Mesenchymal stem cell (in vitro differentiated cells and primary cell): ENCODE results near the gene CEP85.

Experiments
- DNase-seq: peaks from one replicate; pipeline ENCODE4 v3.0.0-alpha.2; 2013
- H2AFZ ChIP-seq: one replicate; pipeline ENCODE4 v1.6.1; 2013; ENCODE audit warnings: low read depth, mild to moderate bottlenecking, control low read depth, inconsistent platforms, low read length, moderate library complexity
- H2AK5ac ChIP-seq: 2 replicates; pipeline ENCODE4 v1.6.1; 2013; ENCODE audit warnings: low read length, moderate library complexity, mild to moderate bottlenecking, inconsistent platforms; ENCODE audit not compliant: severe bottlenecking
- H2BK120ac ChIP-seq: one replicate; pipeline ENCODE4 v1.6.1; 2013; ENCODE audit warnings: low read depth, mild to moderate bottlenecking, inconsistent platforms, low read length, moderate library complexity
- H2BK12ac ChIP-seq, 2 experiments: one replicate each; pipeline ENCODE4 v1.6.1; 2013; ENCODE audit warnings: inconsistent platforms in 2 of 2, low read length in 2 of 2, mild to moderate bottlenecking in 2 of 2, moderate library complexity in 2 of 2, control low read depth in 1 of 2
- H2BK15ac ChIP-seq: one replicate; pipeline ENCODE4 v1.6.1; 2013; ENCODE audit warnings: mild to moderate bottlenecking, low read depth, inconsistent platforms; ENCODE audit not compliant: poor library complexity, severe bottlenecking
- H2BK5ac ChIP-seq: 2 replicates; pipeline ENCODE4 v1.6.1; 2013; ENCODE audit warnings: low read depth, mild to moderate bottlenecking, low read length, control low read depth, inconsistent platforms; ENCODE audit not compliant: poor library complexity, severe bottlenecking
- H3K14ac ChIP-seq, 2 experiments: one replicate each; pipeline ENCODE4 v1.6.1; 2013; ENCODE audit warnings: inconsistent platforms in 2 of 2, low read length in 2 of 2, control low read depth in 1 of 2, mild to moderate bottlenecking in 1 of 2, moderate library complexity in 1 of 2
- H3K18ac ChIP-seq, 2 experiments: one replicate each; pipeline ENCODE4 v1.6.1; 2013; ENCODE audit warnings: inconsistent platforms in 2 of 2, low read length in 2 of 2, control low read depth in 1 of 2, low read depth in 1 of 2, mild to moderate bottlenecking in 1 of 2
- H3K23ac ChIP-seq, 2 experiments: one replicate each; pipeline ENCODE4 v1.6.1; 2013; ENCODE audit warnings: inconsistent platforms in 2 of 2, low read length in 2 of 2, mild to moderate bottlenecking in 2 of 2, moderate library complexity in 2 of 2, control low read depth in 1 of 2
- H3K27ac ChIP-seq: 2 replicates; pipeline ENCODE4 v1.5.1; 2013; ENCODE audit warnings: mild to moderate bottlenecking, moderate library complexity, low read length, control low read depth, inconsistent platforms; ENCODE audit not compliant: poor library complexity, severe bottlenecking
- H3K27me3 ChIP-seq, 2 experiments: 2 replicates each; pipeline versions ENCODE4 v1.6.1 to v1.7.0; 2013; ENCODE audit warnings: low read length in 2 of 2, mild to moderate bottlenecking in 2 of 2, moderate library complexity in 2 of 2, control low read depth in 1 of 2, inconsistent platforms in 1 of 2; ENCODE audit not compliant: control insufficient read depth in 1 of 2, insufficient read depth in 1 of 2
- H3K36me3 ChIP-seq, 2 experiments: 2 replicates each; pipeline versions ENCODE4 v1.6.1 to v1.7.0; 2013; ENCODE audit warnings: low read length in 2 of 2, control low read depth in 1 of 2, inconsistent platforms in 1 of 2, low read depth in 1 of 2, mild to moderate bottlenecking in 1 of 2; ENCODE audit not compliant: insufficient read depth in 2 of 2, control insufficient read depth in 1 of 2
- H3K4ac ChIP-seq, 2 experiments: one replicate each; pipeline ENCODE4 v1.6.1; 2013; ENCODE audit warnings: inconsistent platforms in 2 of 2, low read length in 2 of 2, mild to moderate bottlenecking in 2 of 2, moderate library complexity in 2 of 2, control low read depth in 1 of 2, low read depth in 1 of 2
- H3K4me1 ChIP-seq: 2 replicates; pipeline ENCODE4 v1.6.1; 2013; ENCODE audit warnings: low read depth, low read length, control low read depth; ENCODE audit not compliant: control insufficient read depth, insufficient read depth
- H3K4me2 ChIP-seq: 2 replicates; pipeline ENCODE4 v1.6.1; 2013; ENCODE audit warnings: low read length, mild to moderate bottlenecking, inconsistent platforms; ENCODE audit not compliant: poor library complexity, severe bottlenecking
- H3K4me3 ChIP-seq, 2 experiments: 2 replicates each; pipeline versions ENCODE4 v1.5.1 to v1.7.0; 2013; ENCODE audit warnings: low read length in 2 of 2, mild to moderate bottlenecking in 2 of 2, control low read depth in 1 of 2, low read depth in 1 of 2; ENCODE audit not compliant: insufficient read depth in 1 of 2
- H3K79me1 ChIP-seq: replicated peaks from 2 replicates; pipeline ENCODE4 v1.6.1; 2013; ENCODE audit warnings: mild to moderate bottlenecking, control low read depth, low read length, inconsistent platforms; ENCODE audit not compliant: poor library complexity, severe bottlenecking
- H3K9ac ChIP-seq: 2 replicates; pipeline ENCODE4 v1.7.0; 2013; ENCODE audit warnings: mild to moderate bottlenecking, low read length, moderate library complexity
- H3K9me3 ChIP-seq: 2 replicates; pipeline ENCODE4 v1.7.0; 2013; ENCODE audit warnings: mild to moderate bottlenecking, low read length; ENCODE audit not compliant: control insufficient read depth
- H4K8ac ChIP-seq: one replicate; pipeline ENCODE4 v1.6.1; 2013; ENCODE audit warnings: inconsistent platforms, mild to moderate bottlenecking, low read length, moderate library complexity
- H4K91ac ChIP-seq: one replicate; pipeline ENCODE4 v1.6.1; 2013; ENCODE audit warnings: mild to moderate bottlenecking, low read length, inconsistent platforms
- WGBS: methylation state at CpG from one replicate; pipeline ENCODE4 v1.1.7; 2013; ENCODE audit warnings: mixed read lengths; 5-methylcytosine and 5-hydroxymethylcytosine counted together

CEP85 gene

DNA sequence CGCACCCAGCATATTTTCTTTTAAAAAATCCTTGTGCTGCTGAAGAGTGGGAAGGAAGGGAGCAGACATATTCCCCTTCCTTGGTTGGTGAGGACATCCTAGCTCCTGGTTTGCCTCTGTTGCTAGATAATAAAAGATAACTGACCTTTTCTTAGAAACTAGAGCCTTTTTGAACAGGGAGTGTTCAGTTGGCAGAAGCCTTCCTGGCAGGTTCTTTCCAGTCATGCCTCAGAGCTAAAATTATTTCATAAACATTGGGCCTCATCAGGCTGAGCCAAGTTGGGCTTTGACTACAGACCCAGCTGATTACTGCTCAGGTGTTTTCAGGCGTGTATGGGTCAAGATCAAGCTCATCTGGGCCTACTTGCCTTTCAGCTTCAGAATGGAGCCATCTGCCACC, 23.2 kb downstream of the CEP85 start:
- WGBS, result 95% methylated on average over 2 of the region's 2 CpGs
- H3K9me3 ChIP-seq, result no peaks in the 10 kb centered on the region
- no peak overlapping the region for H2BK12ac ChIP-seq
- H3K27me3 ChIP-seq, result no peaks in the 10 kb centered on the region
- no peak overlapping the region for H3K9ac ChIP-seq
- H3K27ac ChIP-seq, result no peak overlapping the region
- no peak overlapping the region for H3K4ac ChIP-seq
- no peak overlapping the region for H2AFZ ChIP-seq
- H2BK120ac ChIP-seq, result no peak overlapping the region
- H3K36me3 ChIP-seq, result peaks cover 31 to 46% of the 10 kb centered on the region in 2 experiments
- H3K4me2 ChIP-seq, result no peak overlapping the region
- H3K79me1 ChIP-seq, result peaks cover 25% of the 10 kb centered on the region
- peak overlapping the region in 1 of 2 experiments; percentile 41 for H3K14ac ChIP-seq
- peak overlapping the region; percentile 22 for H4K8ac ChIP-seq
- no peak overlapping the region for H3K4me3 ChIP-seq
- no peak for DNase-seq
- H4K91ac ChIP-seq, result no peak overlapping the region
- H2AK5ac ChIP-seq, result no peak overlapping the region
- H3K23ac ChIP-seq, result no peak overlapping the region
- H3K18ac ChIP-seq, result no peak overlapping the region
- no peak overlapping the region for H2BK15ac ChIP-seq
- H3K4me1 ChIP-seq, result no peaks in the 10 kb centered on the region
- no peak overlapping the region for H2BK5ac ChIP-seq

DNA sequence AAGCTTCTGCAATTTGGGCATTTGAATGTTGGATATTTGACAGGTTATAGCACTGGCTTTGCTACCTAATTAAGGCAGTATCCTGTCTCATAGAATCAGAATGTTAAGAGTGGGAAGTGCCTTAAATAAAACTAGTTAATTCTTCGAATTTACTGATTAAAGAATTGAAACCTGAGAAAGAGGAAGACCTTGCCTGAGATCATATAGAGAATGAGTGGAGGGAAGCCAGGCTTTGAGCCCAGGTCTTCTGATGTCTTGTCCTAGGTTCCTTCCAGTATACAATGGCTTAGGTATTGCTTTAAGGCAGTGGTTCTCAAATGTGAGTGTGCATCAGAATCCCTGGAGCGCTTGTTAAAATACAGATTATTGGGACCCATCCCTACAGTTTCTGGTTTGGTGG, 25.0 kb downstream of the CEP85 start:
- no peak overlapping the region for H3K4ac ChIP-seq
- H3K36me3 ChIP-seq, result peaks cover 35 to 59% of the 10 kb centered on the region in 2 experiments
- WGBS, result 97% methylated on average over 2 of the region's 2 CpGs
- H2AFZ ChIP-seq, result no peak overlapping the region
- H2BK12ac ChIP-seq, result no peak overlapping the region
- no peaks in the 10 kb centered on the region for H3K4me1 ChIP-seq
- H3K23ac ChIP-seq, result no peak overlapping the region
- no peaks in the 10 kb centered on the region for H3K9me3 ChIP-seq
- no peak overlapping the region for H3K9ac ChIP-seq
- H4K8ac ChIP-seq, result no peak overlapping the region
- no peak overlapping the region for H3K4me2 ChIP-seq
- H3K14ac ChIP-seq, result no peak overlapping the region
- no peak overlapping the region for H4K91ac ChIP-seq
- H2BK120ac ChIP-seq, result no peak overlapping the region
- no peaks in the 10 kb centered on the region for H3K27me3 ChIP-seq
- no peak overlapping the region for H3K4me3 ChIP-seq
- peaks cover 28% of the 10 kb centered on the region for H3K79me1 ChIP-seq
- H2BK15ac ChIP-seq, result no peak overlapping the region
- no peak overlapping the region for H2AK5ac ChIP-seq
- no peak overlapping the region for H2BK5ac ChIP-seq
- no peak overlapping the region for H3K27ac ChIP-seq
- no peak for DNase-seq
- no peak overlapping the region for H3K18ac ChIP-seq

DNA sequence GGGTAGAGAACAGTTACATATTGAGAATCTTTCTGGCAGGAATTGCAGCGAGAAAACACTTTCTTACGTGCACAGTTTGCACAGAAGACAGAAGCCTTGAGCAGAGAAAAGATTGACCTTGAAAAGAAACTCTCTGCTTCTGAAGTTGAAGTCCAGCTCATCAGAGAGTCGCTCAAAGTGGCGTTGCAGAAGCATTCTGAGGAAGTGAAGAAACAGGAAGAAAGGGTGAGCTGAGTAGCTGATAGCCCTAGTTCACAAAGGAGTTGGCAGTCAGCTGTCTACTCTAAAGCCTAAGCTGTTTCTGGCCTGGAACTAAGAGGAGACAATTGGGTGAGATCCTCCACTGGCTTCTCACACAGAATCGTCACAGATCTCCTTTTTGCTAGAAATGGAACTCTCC, 25.6 kb downstream of the CEP85 start:
- Histone ChIP-seq H3K9me3 (no peaks in the 10 kb centered on the region), H3K4ac (no peak overlapping the region), H2BK5ac (no peak overlapping the region), H3K4me1 (no peaks in the 10 kb centered on the region), H2AFZ (no peak overlapping the region), H3K36me3 (peaks cover 35 to 60% of the 10 kb centered on the region in 2 experiments), H3K23ac (no peak overlapping the region), H3K9ac (no peak overlapping the region), H3K14ac (no peak overlapping the region), H3K79me1 (peaks cover 23% of the 10 kb centered on the region), H3K4me2 (no peak overlapping the region), H3K27ac (no peak overlapping the region), H2BK15ac (no peak overlapping the region), H2BK120ac (no peak overlapping the region), H3K4me3 (no peak overlapping the region), H4K8ac (no peak overlapping the region), H4K91ac (no peak overlapping the region), H2BK12ac (no peak overlapping the region), H3K27me3 (no peaks in the 10 kb centered on the region), H2AK5ac (no peak overlapping the region), H3K18ac (no peak overlapping the region)
- 93% methylated on average over 5 of the region's 5 CpGs for WGBS
- no peak for DNase-seq

DNA sequence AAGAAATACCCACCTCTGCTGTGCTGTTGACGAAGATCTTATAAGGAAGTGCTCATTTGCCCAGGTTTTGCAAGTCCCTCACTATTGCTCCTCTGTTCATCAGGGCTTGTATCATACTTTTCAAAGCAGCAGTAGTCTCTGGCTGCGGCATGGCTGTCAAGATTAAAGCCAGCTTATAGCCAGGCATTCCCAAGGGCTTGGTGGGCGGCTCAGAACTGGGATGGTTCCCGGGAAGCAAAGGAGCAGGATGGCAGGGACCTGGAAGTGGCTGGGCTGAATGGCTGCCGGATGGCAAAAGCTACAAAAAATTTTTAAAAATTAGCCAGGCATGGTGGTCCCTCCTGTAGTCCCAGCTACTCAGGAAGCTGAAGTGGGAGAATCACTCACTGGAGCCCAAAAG, 29.2 kb downstream of the CEP85 start:
- Histone ChIP-seq H3K36me3 (peaks cover 18 to 41% of the 10 kb centered on the region in 2 experiments), H4K8ac (no peak overlapping the region), H3K4ac (no peak overlapping the region), H3K18ac (no peak overlapping the region), H3K79me1 (peaks cover 8% of the 10 kb centered on the region), H2BK15ac (no peak overlapping the region), H2BK5ac (no peak overlapping the region), H2BK120ac (no peak overlapping the region), H3K23ac (no peak overlapping the region), H3K4me2 (no peak overlapping the region), H3K14ac (no peak overlapping the region), H2AFZ (no peak overlapping the region), H2AK5ac (no peak overlapping the region), H3K4me1 (no peaks in the 10 kb centered on the region), H4K91ac (no peak overlapping the region), H3K27me3 (no peaks in the 10 kb centered on the region), H3K27ac (no peak overlapping the region), H3K9me3 (peaks cover under 1% of the 10 kb centered on the region), H3K4me3 (no peak overlapping the region), H2BK12ac (no peak overlapping the region), H3K9ac (no peak overlapping the region)
- no peak for DNase-seq
- whole genome bisulfite sequencing, result 96% methylated on average over 5 of the region's 5 CpGs
